T-cell (primary cell): Measurements from ENCODE around the gene DNAJC4. TPM values are rescaled to one million over a fixed set of nuclear protein-coding genes. Genes with fewer than 3 reads are reported as not detected.
A peak's percentile ranks its signal among the peaks of the same experiment; 100 is the strongest.

ENCODE experiments used
- ATAC-seq, 4 experiments: fragments of 200-7000 bp in 3 of 4; fragments of 150-1000 bp in 1 of 4; cut with Tn5 transposase; replicated peaks in 1 of 4; 1 replicate in 3 of 4; 2 replicates in 1 of 4; pipeline ENCODE4 v1.10.0; 2021; ENCODE audit warnings: moderate library complexity in 3 of 4, mild to moderate bottlenecking in 2 of 4, moderate number of reproducible peaks in 1 of 4
- CTCF ChIA-PET, 2 donors: fragments of 300-600 bp; sonication (Branson Sonifier 250); formaldehyde crosslinking; loops; one replicate each; lab custom pipeline; 2022; ENCODE audit warnings: antibody characterized with exemption in 2 of 2; lab: Charles Lee
- POLR2A ChIA-PET, 2 donors: fragments of 300-600 bp; sonication (Branson Sonifier 250); formaldehyde crosslinking; loops; one replicate each; lab custom pipeline; 2022; ENCODE audit warnings: antibody characterized with exemption in 2 of 2; lab: Charles Lee
- DNase-seq, 35 experiments: peaks; one replicate each; pipeline versions ENCODE4 v3.0.0 to v3.0.0-alpha.2; 2013 to 2023
- H3K27ac ChIP-seq: one replicate; pipeline ENCODE4 v1.5.1; 2013; ENCODE audit warnings: low read length
- H3K27me3 ChIP-seq, 2 experiments: replicated peaks in 1 of 2; 1 replicate in 1 of 2; 2 replicates in 1 of 2; pipeline versions ENCODE4 v1.6.1 to v1.7.0; 2013; ENCODE audit warnings: low read length in 1 of 2, mixed read lengths in 1 of 2; ENCODE audit not compliant: control insufficient read depth in 2 of 2, insufficient read depth in 2 of 2; ENCODE audit errors: extremely low read depth in 1 of 2
- H3K36me3 ChIP-seq, 2 donors: 1 replicate in 1 of 2; 2 replicates in 1 of 2; pipeline versions ENCODE4 v1.6.1 to v1.7.0; 2013; ENCODE audit warnings: low read length in 1 of 2; ENCODE audit not compliant: control insufficient read depth in 2 of 2, insufficient read depth in 1 of 2; ENCODE audit errors: extremely low read depth in 1 of 2
- H3K4me1 ChIP-seq, 2 experiments: 1 replicate in 1 of 2; 2 replicates in 1 of 2; pipeline versions ENCODE4 v1.6.1 to v1.7.0; 2013; ENCODE audit warnings: low read length in 2 of 2, mixed read lengths in 1 of 2; ENCODE audit not compliant: insufficient read depth in 2 of 2, control insufficient read depth in 1 of 2; ENCODE audit errors: extremely low read depth in 1 of 2
- H3K4me3 ChIP-seq, 2 donors: 1 replicate in 1 of 2; 2 replicates in 1 of 2; pipeline versions ENCODE4 v1.5.1 to v1.7.0; 2013; ENCODE audit warnings: mild to moderate bottlenecking in 2 of 2, low read length in 1 of 2, moderate library complexity in 1 of 2; ENCODE audit not compliant: control insufficient read depth in 1 of 2; ENCODE audit errors: extremely low read depth in 1 of 2
- H3K9me3 ChIP-seq: 2 replicates; pipeline ENCODE4 v1.7.0; 2013
- H3K27ac Mint-ChIP-seq, 2 donors: one replicate each; pipeline ENCODE4 v1.8.0; 2020 to 2021; ENCODE audit warnings: mild to moderate bottlenecking in 2 of 2, mixed read lengths in 2 of 2
- H3K27me3 Mint-ChIP-seq, 2 donors: one replicate each; pipeline ENCODE4 v1.8.0; 2021 to 2022; ENCODE audit warnings: mixed read lengths in 2 of 2
- H3K36me3 Mint-ChIP-seq: one replicate; pipeline ENCODE4 v1.8.0; 2021; ENCODE audit warnings: mixed read lengths
- H3K4me1 Mint-ChIP-seq, 3 donors: one replicate each; pipeline ENCODE4 v1.8.0; 2020 to 2022; ENCODE audit warnings: mixed read lengths in 3 of 3, mild to moderate bottlenecking in 1 of 3
- H3K4me3 Mint-ChIP-seq, 3 donors: one replicate each; pipeline ENCODE4 v1.8.0; 2020 to 2022; ENCODE audit warnings: mild to moderate bottlenecking in 3 of 3, mixed read lengths in 3 of 3, moderate library complexity in 3 of 3
- H3K9me3 Mint-ChIP-seq, 3 donors: one replicate each; pipeline ENCODE4 v1.8.0; 2020 to 2022; ENCODE audit warnings: mixed read lengths in 3 of 3
- WGBS: methylation state at CpG from one replicate; pipeline ENCODE4 v1.1.5; 2013; ENCODE audit warnings: missing lambda C conversion rate; ENCODE audit not compliant: insufficient coverage; 5-methylcytosine and 5-hydroxymethylcytosine counted together
- total RNA-seq, 35 experiments: library from RNA in 6 of 35; stranded (reverse) in 6 of 35; fragments of 120-200 nt in 1 of 35; gene quantifications; one replicate each; pipeline versions ENCODE4 v1.2.1 to v1.2.4 and lab custom pipeline; 2013 to 2026

The DNAJC4 gene
- 10 to 100 TPM; 46.2 to 64.7 (median 51.4) TPM for total RNA-seq
- 23.2 TPM for total RNA-seq (2013)
- 3.6 to 35.0 (median 16.8) reads per million in 29 experiments for total RNA-seq (lab: John Stamatoyannopoulos, UW)

- peaks cover 0 to 4% of the 10 kb centered on the region in 2 donors for H3K36me3 ChIP-seq
- peaks cover 23 to 75% of the 10 kb centered on the region in 2 experiments for H3K4me1 ChIP-seq
- no peaks in the 10 kb centered on the region for H3K27me3 Mint-ChIP-seq
- H3K4me1 Mint-ChIP-seq = peaks cover 57 to 60% (median 58%) of the 10 kb centered on the region in 3 donors
- peak within 1 kb of the TSS; percentile 88 to 91 for H3K27ac Mint-ChIP-seq
- peak within 1 kb of the TSS; percentile 77 for H3K27ac ChIP-seq
- H3K36me3 Mint-ChIP-seq = no peaks in the 10 kb centered on the region
- H3K27me3 ChIP-seq = no peaks in the 10 kb centered on the region
- H3K4me3 Mint-ChIP-seq = peak within 1 kb of the TSS; percentile 82 to 92 (median 88)
- 1% methylated on average over 55 of the region's 62 CpGs for WGBS
- no peaks in the 10 kb centered on the region for H3K9me3 ChIP-seq
- DNase-seq (peak; percentile 68 to 91 (median 82)), ATAC-seq (peak; percentile 45 to 62 (median 53))
- peak within 1 kb of the TSS; percentile 75 to 76 for H3K4me3 ChIP-seq
- ChIA-PET POLR2A (interaction anchor here in 1 of 2 donors (0.7 kb wide), 1 partner anchor 12 kb away, joined by 4 read pairs; no protein-coding TSS in a partner anchor), CTCF (interaction anchor here in 1 of 2 donors (0.6 to 0.8 kb wide), 3 partner anchors 26 to 219 kb away, joined by 3 read pairs; no protein-coding TSS in a partner anchor)
- H3K9me3 Mint-ChIP-seq = no peaks in the 10 kb centered on the region
Observed at GRCh38 chr11:64230171-64230984, at the start of gene DNAJC4. DNAJC4 (plus strand) TSS chr11:64230548; CDS start chr11:64230855, 307 bp downstream.

- peaks cover 0 to 34% of the 10 kb centered on the region in 2 experiments for H3K4me1 ChIP-seq
- H3K4me3 ChIP-seq = no peak overlapping the region
- H3K4me3 Mint-ChIP-seq = no peak overlapping the region
- WGBS = 96% methylated on average over 3 of the region's 5 CpGs
- ATAC-seq (no peak), DNase-seq (no peak)
- H3K9me3 ChIP-seq = no peaks in the 10 kb centered on the region
- H3K9me3 Mint-ChIP-seq = no peaks in the 10 kb centered on the region
- H3K36me3 ChIP-seq = no peaks in the 10 kb centered on the region
- H3K36me3 Mint-ChIP-seq = no peaks in the 10 kb centered on the region
- ChIA-PET CTCF (interaction anchor here in 1 of 2 donors (0.6 kb wide), 1 partner anchor 158 kb away, joined by 5 read pairs; no protein-coding TSS in a partner anchor), POLR2A (no interaction called here)
- no peak overlapping the region for H3K27ac ChIP-seq
- no peaks in the 10 kb centered on the region for H3K27me3 Mint-ChIP-seq
- H3K27ac Mint-ChIP-seq = no peak overlapping the region
- no peaks in the 10 kb centered on the region for H3K27me3 ChIP-seq
- H3K4me1 Mint-ChIP-seq = peaks cover 36 to 53% (median 43%) of the 10 kb centered on the region in 3 donors
Observed at GRCh38 chr11:64180891-64181290, 49.5 kb upstream of the DNAJC4 start.

GRCh38 chr11:64181506-64182411 is 48.6 kb upstream of the DNAJC4 start:
- H3K4me1 ChIP-seq = peaks cover 0 to 33% of the 10 kb centered on the region in 2 experiments
- Mint-ChIP-seq H3K27ac (peak overlapping the region in 1 of 2 donors; percentile 34), H3K4me1 (peaks cover 35 to 52% (median 40%) of the 10 kb centered on the region in 3 donors), H3K36me3 (no peaks in the 10 kb centered on the region), H3K9me3 (no peaks in the 10 kb centered on the region), H3K4me3 (no peak overlapping the region), H3K27me3 (no peaks in the 10 kb centered on the region)
- DNase-seq (peak in 7 of 35 experiments; percentile 13 to 46 (median 27)), ATAC-seq (no peak)
- POLR2A ChIA-PET = interaction anchor here in 1 of 2 donors (0.5 to 0.7 kb wide), 2 partner anchors 9 to 182 kb away, joined by 3 to 5 read pairs; no protein-coding TSS in a partner anchor
- no peaks in the 10 kb centered on the region for H3K27me3 ChIP-seq
- H3K4me3 ChIP-seq = no peak overlapping the region
- no peaks in the 10 kb centered on the region for H3K36me3 ChIP-seq
- CTCF ChIA-PET = interaction anchor here (0.6 to 0.7 kb wide), 5 partner anchors 26 to 557 kb away, joined by 3 to 5 read pairs (median 3); no protein-coding TSS in a partner anchor
- WGBS = 65% methylated on average over 13 of the region's 17 CpGs
- no peaks in the 10 kb centered on the region for H3K9me3 ChIP-seq
- H3K27ac ChIP-seq = no peak overlapping the region

- Mint-ChIP-seq H3K27me3 (no peaks in the 10 kb centered on the region), H3K36me3 (no peaks in the 10 kb centered on the region), H3K9me3 (no peaks in the 10 kb centered on the region), H3K4me3 (peak overlapping the region in 2 of 3 donors; percentile 7 to 36), H3K4me1 (peaks cover 34 to 42% (median 35%) of the 10 kb centered on the region in 3 donors), H3K27ac (peak overlapping the region in 1 of 2 donors; percentile 22)
- WGBS = 95% methylated on average over 7 of the region's 7 CpGs
- Histone ChIP-seq H3K4me1 (peaks cover 3 to 29% of the 10 kb centered on the region in 2 experiments), H3K9me3 (no peaks in the 10 kb centered on the region), H3K4me3 (no peak overlapping the region), H3K36me3 (peaks cover 0 to 3% of the 10 kb centered on the region in 2 donors), H3K27ac (no peak overlapping the region), H3K27me3 (no peaks in the 10 kb centered on the region)
- DNase-seq (no peak), ATAC-seq (no peak)
- POLR2A ChIA-PET = interaction anchor here in 1 of 2 donors (0.9 kb wide), 1 partner anchor 119 kb away, joined by 6 read pairs; no protein-coding TSS in a partner anchor
- CTCF ChIA-PET = interaction anchor here in 1 of 2 donors (1.2 kb wide), 1 partner anchor 198 kb away, joined by 3 read pairs; no protein-coding TSS in a partner anchor
Observed at GRCh38 chr11:64183890-64184289, 46.5 kb upstream of the DNAJC4 start.

- peak overlapping the region; percentile 94 to 99 for H3K27ac Mint-ChIP-seq
- H3K36me3 ChIP-seq = peaks cover 0 to 6% of the 10 kb centered on the region in 2 donors
- H3K36me3 Mint-ChIP-seq = no peaks in the 10 kb centered on the region
- H3K4me1 ChIP-seq = peaks cover 6 to 35% of the 10 kb centered on the region in 2 experiments
- ChIA-PET CTCF (interaction anchor here (0.5 to 2.2 kb wide), 10 partner anchors 11 to 1817 kb away, joined by 3 to 15 read pairs (median 4); partner anchors contain the start of genes BAD (in 1 of the 2), BANF1 (in 1 of the 2), EIF1AD (in 1 of the 2) and GPR137 (in 1 of the 2)), POLR2A (interaction anchor here (0.6 to 1.5 kb wide), 4 partner anchors 10 to 132 kb away, joined by 3 to 5 read pairs (median 4); partner anchors contain the start of genes PRDX5 (in 1 of the 2) and TRMT112 (in 1 of the 2))
- no peaks in the 10 kb centered on the region for H3K9me3 ChIP-seq
- no peaks in the 10 kb centered on the region for H3K27me3 ChIP-seq
- DNase-seq (peak in 5 of 35 experiments; percentile 11 to 26 (median 20)), ATAC-seq (no peak)
- H3K27ac ChIP-seq = peak overlapping the region; percentile 40
- no peaks in the 10 kb centered on the region for H3K9me3 Mint-ChIP-seq
- H3K4me3 Mint-ChIP-seq = peak overlapping the region in 2 of 3 donors; percentile 92 to 99
- WGBS = 0% methylated on average over 52 of the region's 52 CpGs
- no peaks in the 10 kb centered on the region for H3K27me3 Mint-ChIP-seq
- H3K4me1 Mint-ChIP-seq = peaks cover 39 to 42% (median 41%) of the 10 kb centered on the region in 3 donors
- peak overlapping the region; percentile 73 to 89 for H3K4me3 ChIP-seq
Observed at GRCh38 chr11:64185175-64185692, 45.1 kb upstream of the DNAJC4 start.
